Endothelial cell (in vitro differentiated cells): ENCODE data around the gene NDST1. TPM values are rescaled to one million over a fixed set of nuclear protein-coding genes. Genes with fewer than 3 reads are reported as not detected.

Experiments
- DNase-seq: peaks from one replicate; pipeline ENCODE4 v3.0.0; 2021; ENCODE audit warnings: low spot score
- H3K27ac Mint-ChIP-seq: one replicate; pipeline ENCODE4 v1.8.0; 2021; ENCODE audit warnings: mixed read lengths, inconsistent platforms; ENCODE audit not compliant: unreplicated experiment
- H3K27me3 Mint-ChIP-seq: one replicate; pipeline ENCODE4 v1.8.0; 2021; ENCODE audit warnings: mild to moderate bottlenecking, moderate library complexity, mixed read lengths, inconsistent platforms; ENCODE audit not compliant: unreplicated experiment
- H3K36me3 Mint-ChIP-seq: one replicate; pipeline ENCODE4 v1.8.0; 2021; ENCODE audit warnings: mild to moderate bottlenecking, low read depth, mixed read lengths, inconsistent platforms; ENCODE audit not compliant: unreplicated experiment
- H3K4me1 Mint-ChIP-seq: one replicate; pipeline ENCODE4 v1.8.0; 2021; ENCODE audit warnings: mild to moderate bottlenecking, mixed read lengths, inconsistent platforms; ENCODE audit not compliant: unreplicated experiment
- H3K4me3 Mint-ChIP-seq: one replicate; pipeline ENCODE4 v1.8.0; 2021; ENCODE audit warnings: mild to moderate bottlenecking, mixed read lengths, inconsistent platforms; ENCODE audit not compliant: unreplicated experiment
- H3K9me3 Mint-ChIP-seq: one replicate; pipeline ENCODE4 v1.8.0; 2021; ENCODE audit warnings: mixed read lengths, inconsistent platforms; ENCODE audit not compliant: unreplicated experiment
- total RNA-seq: library from RNA; stranded (reverse); fragmentation: NEBNext Ultra II Directional; extraction: Animal tissue kit (Norgen Biotek cat#: 25700); gene quantifications from one replicate; pipeline ENCODE4 v1.2.1, GENCODE V29; 2021; ENCODE audit not compliant: unreplicated experiment
- TF ChIP-seq, protein P1 (sequence below): fragments of 200-600 bp; sonication (generic); IDR thresholded peaks from one replicate; pipeline ENCODE4 v1.5.0; 2021; ENCODE audit warnings: antibody characterized with exemption; ENCODE audit not compliant: unreplicated experiment

NDST1 gene
- total RNA-seq, 1 donor from 2014 or later = 178 TPM

DNA sequence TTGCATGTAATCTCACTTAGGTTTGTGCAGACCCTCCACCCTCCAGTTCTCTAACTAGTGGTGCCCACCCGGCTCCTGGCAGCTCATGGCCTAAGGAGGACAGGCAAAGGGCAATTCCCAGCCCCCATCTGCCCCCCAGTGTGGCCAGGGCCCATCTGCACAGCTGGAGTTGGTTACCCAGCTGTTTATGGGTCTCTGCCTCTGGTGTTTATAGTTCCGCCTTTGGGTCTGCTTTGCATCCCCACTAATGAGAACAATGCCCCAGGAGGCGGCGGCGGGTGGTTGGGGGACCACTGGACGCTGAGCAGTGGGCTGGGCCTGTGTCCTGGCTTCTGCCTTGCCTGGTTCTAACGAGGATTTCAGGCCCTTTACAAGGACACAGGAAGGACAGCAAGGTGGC, 62.4 kb downstream of the NDST1 start:
- Mint-ChIP-seq H3K4me1 (no peaks in the 10 kb centered on the region), H3K4me3 (no peak overlapping the region), H3K27me3 (peaks cover 1% of the 10 kb centered on the region), H3K36me3 (no peaks in the 10 kb centered on the region), H3K27ac (no peak overlapping the region), H3K9me3 (no peaks in the 10 kb centered on the region)
- TF ChIP-seq, protein P1, sequence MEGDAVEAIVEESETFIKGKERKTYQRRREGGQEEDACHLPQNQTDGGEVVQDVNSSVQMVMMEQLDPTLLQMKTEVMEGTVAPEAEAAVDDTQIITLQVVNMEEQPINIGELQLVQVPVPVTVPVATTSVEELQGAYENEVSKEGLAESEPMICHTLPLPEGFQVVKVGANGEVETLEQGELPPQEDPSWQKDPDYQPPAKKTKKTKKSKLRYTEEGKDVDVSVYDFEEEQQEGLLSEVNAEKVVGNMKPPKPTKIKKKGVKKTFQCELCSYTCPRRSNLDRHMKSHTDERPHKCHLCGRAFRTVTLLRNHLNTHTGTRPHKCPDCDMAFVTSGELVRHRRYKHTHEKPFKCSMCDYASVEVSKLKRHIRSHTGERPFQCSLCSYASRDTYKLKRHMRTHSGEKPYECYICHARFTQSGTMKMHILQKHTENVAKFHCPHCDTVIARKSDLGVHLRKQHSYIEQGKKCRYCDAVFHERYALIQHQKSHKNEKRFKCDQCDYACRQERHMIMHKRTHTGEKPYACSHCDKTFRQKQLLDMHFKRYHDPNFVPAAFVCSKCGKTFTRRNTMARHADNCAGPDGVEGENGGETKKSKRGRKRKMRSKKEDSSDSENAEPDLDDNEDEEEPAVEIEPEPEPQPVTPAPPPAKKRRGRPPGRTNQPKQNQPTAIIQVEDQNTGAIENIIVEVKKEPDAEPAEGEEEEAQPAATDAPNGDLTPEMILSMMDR = no peak
- no peak for DNase-seq

DNA sequence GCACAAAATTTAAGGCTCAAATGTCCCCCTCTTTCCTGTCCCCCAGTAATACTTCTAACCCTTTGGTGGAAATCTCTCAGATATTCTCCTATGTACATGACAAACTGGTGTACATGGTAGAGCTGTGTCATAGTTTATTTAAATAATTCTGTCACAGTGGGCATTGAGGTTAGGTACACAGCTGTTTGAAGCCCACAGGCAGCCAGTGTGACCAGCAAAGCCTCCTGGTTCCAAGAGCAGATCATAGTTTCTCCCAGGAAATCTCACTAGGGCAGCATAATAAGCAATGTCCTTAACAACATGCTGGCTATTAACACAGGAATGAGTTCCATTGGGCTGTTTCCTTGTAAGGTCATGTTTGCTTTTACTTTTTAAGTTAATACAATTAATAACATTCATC, 63.9 kb downstream of the NDST1 start:
- Mint-ChIP-seq H3K4me1 (no peaks in the 10 kb centered on the region), H3K27me3 (peaks cover 1% of the 10 kb centered on the region), H3K27ac (no peak overlapping the region), H3K36me3 (no peaks in the 10 kb centered on the region), H3K4me3 (no peak overlapping the region), H3K9me3 (no peaks in the 10 kb centered on the region)
- TF ChIP-seq, protein P1 = no peak
- DNase-seq = no peak

DNA sequence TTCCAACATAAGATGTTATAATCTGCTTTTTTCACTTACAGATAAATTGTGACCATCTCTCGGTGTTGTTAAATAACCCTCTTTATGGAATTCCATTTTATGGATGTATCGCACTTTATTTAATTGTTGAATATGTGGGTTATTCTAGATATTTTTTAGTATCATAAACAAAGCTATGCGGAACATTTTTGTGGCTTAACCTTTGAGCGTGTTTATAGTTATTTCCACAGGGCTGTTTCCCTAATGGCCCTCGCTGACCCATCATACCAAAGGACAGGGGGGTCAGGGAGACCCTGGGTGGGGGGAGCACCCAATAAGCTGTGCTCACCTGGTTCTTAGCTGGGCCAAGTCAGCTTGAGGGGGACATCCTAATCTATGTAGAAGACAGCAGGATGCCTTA, 65.3 kb downstream of the NDST1 start:
- Mint-ChIP-seq H3K9me3 (no peaks in the 10 kb centered on the region), H3K27me3 (peaks cover 7% of the 10 kb centered on the region), H3K4me3 (no peak overlapping the region), H3K27ac (no peak overlapping the region), H3K36me3 (no peaks in the 10 kb centered on the region), H3K4me1 (no peaks in the 10 kb centered on the region)
- TF ChIP-seq, protein P1 = no peak
- DNase-seq = no peak

DNA sequence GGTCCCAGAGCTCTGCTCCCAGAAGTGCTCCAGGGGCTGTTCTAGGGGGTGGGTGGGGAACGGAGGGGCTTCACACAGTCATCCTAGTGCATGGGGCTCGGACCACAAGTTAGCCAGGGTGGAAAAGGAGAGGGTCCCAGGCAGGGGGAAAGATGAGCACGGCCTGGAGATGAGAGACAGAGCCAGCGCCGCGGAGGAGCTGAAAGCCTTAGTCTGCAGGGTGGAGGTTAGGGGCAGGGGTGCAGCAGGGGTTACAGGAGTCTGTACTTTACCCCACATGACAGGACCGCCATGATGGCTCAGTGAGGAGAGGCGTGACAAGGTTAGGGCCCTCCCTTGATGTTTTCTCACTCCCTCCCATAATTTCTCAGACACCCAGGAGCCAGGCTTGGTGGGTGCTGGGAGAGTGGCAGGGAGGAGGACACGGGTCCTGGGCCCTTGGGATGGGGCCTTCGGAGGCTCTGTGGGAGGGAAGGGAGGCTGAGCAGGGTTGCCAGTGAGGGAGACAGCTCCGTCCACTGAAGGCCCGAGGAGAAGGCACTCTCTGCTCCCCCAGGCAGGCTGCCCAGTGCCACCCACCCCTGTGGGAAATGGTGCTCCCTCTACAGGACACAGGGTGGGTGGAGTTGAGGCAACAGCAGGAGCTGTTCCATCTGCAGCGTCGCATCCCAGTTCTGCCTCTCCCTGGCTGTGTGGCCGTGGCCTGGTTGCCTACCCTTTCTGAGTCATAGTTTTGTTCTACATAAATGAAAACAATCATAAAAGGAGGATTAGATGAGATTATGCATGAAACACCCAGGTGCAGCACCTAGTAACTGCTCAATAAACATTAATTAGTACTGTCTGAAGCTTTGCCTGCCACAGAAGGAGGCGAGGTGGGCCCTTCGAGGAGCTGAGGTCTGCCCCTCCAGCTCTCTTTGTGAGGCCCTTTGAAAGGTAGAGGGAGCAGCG, 66.2 kb downstream of the NDST1 start:
- peaks cover 7% of the 10 kb centered on the region for H3K27me3 Mint-ChIP-seq
- TF ChIP-seq, protein P1 = no peak
- no peak for DNase-seq
- no peaks in the 10 kb centered on the region for H3K4me1 Mint-ChIP-seq
- no peaks in the 10 kb centered on the region for H3K36me3 Mint-ChIP-seq
- no peak overlapping the region for H3K27ac Mint-ChIP-seq
- H3K4me3 Mint-ChIP-seq = no peak overlapping the region
- H3K9me3 Mint-ChIP-seq = no peaks in the 10 kb centered on the region
